Heart left ventricle (tissue), 13 donors: ENCODE results near the gene NRDE2.

ENCODE experiments used
- POLR2A ChIP-seq, 2 donors: fragments of 450-650 bp; IDR thresholded peaks; one replicate each; pipeline ENCODE4 v1.6.1; 2017; ENCODE audit warnings: antibody characterized with exemption in 2 of 2, mild to moderate bottlenecking in 2 of 2, moderate library complexity in 2 of 2
- TF ChIP-seq, protein P1 (sequence below), 12 donors: fragments of 200-600 bp; sonication (generic) in 4 of 12; IDR thresholded peaks; one replicate each; pipeline versions ENCODE4 v1.5.0 to v1.8.0; 2018 to 2022; ENCODE audit warnings: antibody characterized with exemption in 12 of 12, mild to moderate bottlenecking in 5 of 12
- donor health status: ischemic (EF 13 %, LVEDD 7.1; RV severe dilation, severe dysfunction).
- donor health status: DM: no; HTN: yes; CAD: no.
- donor health status: DM: no; HTN: no; CAD: no.
- donor health status: ischemic (EF 25% LVEDD 6.9; RV normal size, moderate dysfunction).
- donor health status: ischemic (EF 25% LVEDD 5.7; RV mildly dilated, moderate dysfunction).
- donor health status: ischemic (EF 35%, LVEDD 5.7; RV mildly dilated, moderate dysfunction).
- donor health status: nonischemic (EF 11% LVEDD 7.7; RV severe dilation, severe dysfunction).
- donor health status: DM: yes; HTN: yes; CAD: no.
- donor health status: PGD.
- donor health status: ischemic (EF 29% LVEDD 5.4; RV normal size, mild dysfunction).
- donor health status: nonischemic (EF 23%, LVEDD 6.1; RV moderate dilation, normal function).

GRCh38 chr14:90303473-90303872, 28.3 kb downstream of the NRDE2 start:
- no peak for TF ChIP-seq POLR2A (IDR thresholded peaks at IDR 0.05)
- TF ChIP-seq, protein P1, sequence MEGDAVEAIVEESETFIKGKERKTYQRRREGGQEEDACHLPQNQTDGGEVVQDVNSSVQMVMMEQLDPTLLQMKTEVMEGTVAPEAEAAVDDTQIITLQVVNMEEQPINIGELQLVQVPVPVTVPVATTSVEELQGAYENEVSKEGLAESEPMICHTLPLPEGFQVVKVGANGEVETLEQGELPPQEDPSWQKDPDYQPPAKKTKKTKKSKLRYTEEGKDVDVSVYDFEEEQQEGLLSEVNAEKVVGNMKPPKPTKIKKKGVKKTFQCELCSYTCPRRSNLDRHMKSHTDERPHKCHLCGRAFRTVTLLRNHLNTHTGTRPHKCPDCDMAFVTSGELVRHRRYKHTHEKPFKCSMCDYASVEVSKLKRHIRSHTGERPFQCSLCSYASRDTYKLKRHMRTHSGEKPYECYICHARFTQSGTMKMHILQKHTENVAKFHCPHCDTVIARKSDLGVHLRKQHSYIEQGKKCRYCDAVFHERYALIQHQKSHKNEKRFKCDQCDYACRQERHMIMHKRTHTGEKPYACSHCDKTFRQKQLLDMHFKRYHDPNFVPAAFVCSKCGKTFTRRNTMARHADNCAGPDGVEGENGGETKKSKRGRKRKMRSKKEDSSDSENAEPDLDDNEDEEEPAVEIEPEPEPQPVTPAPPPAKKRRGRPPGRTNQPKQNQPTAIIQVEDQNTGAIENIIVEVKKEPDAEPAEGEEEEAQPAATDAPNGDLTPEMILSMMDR (IDR thresholded peaks at IDR 0.05), result no peak
